ENCODE results near the gene ARMC3.
A peak's percentile ranks its signal among the peaks of the same experiment; 100 is the strongest.
"Not testable (repeated sequence)": the region's sequence is repeated elsewhere in the genome, so short reads cannot be mapped to it uniquely, and the experiment has no call there.

ARMC3 gene

DNA sequence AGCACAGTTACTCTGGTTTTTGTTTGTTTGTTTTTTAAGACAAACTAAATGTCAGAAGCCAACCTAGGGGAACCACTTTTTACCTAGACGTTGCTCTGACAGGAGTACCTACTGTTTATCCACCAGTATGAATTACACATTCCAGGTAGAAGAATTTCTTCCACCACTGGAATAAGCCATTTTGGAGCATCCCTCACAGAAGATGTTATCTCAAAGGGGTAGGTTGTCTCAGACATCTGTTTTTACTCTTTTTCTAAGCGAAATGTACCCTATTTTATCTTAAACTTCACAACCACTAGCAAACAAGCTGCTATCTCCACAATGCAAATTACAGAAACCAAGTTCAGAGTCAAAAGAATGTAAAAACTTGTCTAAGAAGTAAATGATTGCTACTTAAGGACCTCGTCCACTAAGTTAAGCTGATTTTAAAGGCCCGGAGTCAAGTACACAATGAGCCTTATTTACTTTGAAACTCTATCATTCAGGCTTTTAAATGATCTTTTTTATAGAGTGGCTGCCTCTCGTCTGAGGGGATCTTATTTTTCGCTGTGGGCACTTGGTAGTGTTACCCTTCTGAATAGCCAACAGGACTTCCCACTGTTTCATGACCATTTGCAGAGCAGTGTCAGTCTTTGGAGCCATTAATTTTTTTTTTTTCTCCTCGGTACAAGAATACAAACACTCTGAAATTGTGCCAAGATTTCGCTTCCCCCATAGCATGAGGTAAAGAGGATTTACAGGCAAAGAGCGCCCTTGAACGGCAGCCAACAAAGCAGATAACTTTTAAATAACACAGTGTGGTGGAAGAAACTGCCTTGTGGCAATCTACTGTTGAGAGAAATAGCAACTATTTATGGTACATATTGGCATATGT, 15.7 kb upstream of the ARMC3 start:
- DNase-seq (ENCODE audit: low read depth) = peak; percentile 88
- TF ChIP-seq, protein P1, sequence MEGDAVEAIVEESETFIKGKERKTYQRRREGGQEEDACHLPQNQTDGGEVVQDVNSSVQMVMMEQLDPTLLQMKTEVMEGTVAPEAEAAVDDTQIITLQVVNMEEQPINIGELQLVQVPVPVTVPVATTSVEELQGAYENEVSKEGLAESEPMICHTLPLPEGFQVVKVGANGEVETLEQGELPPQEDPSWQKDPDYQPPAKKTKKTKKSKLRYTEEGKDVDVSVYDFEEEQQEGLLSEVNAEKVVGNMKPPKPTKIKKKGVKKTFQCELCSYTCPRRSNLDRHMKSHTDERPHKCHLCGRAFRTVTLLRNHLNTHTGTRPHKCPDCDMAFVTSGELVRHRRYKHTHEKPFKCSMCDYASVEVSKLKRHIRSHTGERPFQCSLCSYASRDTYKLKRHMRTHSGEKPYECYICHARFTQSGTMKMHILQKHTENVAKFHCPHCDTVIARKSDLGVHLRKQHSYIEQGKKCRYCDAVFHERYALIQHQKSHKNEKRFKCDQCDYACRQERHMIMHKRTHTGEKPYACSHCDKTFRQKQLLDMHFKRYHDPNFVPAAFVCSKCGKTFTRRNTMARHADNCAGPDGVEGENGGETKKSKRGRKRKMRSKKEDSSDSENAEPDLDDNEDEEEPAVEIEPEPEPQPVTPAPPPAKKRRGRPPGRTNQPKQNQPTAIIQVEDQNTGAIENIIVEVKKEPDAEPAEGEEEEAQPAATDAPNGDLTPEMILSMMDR (conservative IDR thresholded peaks at IDR 0.05; ENCODE audit: low read depth, low read length) = peak; percentile 6
- H3K4me3 ChIP-seq (ENCODE audit: low read depth, low read length) = no peak overlapping the region

GRCh38 chr10:22912763-22913384, 15.0 kb upstream of the ARMC3 start:
- TF ChIP-seq, protein P1 (conservative IDR thresholded peaks at IDR 0.05; ENCODE audit: low read depth, low read length) = no peak
- no peak overlapping the region for H3K4me3 ChIP-seq (ENCODE audit: low read depth, low read length)
- DNase-seq (ENCODE audit: low read depth) = no peak

GRCh38 chr10:22913474-22914092, 14.3 kb upstream of the ARMC3 start:
- no peak for DNase-seq (ENCODE audit: low read depth)
- TF ChIP-seq, protein P1 (conservative IDR thresholded peaks at IDR 0.05; ENCODE audit: low read depth, low read length) = no peak
- no peak overlapping the region for H3K4me3 ChIP-seq (ENCODE audit: low read depth, low read length)

GRCh38 chr10:22915314-22915713, 12.5 kb upstream of the ARMC3 start:
- no peak for DNase-seq (ENCODE audit: low read depth)
- TF ChIP-seq, protein P1 (conservative IDR thresholded peaks at IDR 0.05; ENCODE audit: low read depth, low read length) = no peak
- H3K4me3 ChIP-seq (ENCODE audit: low read depth, low read length) = no peak overlapping the region

DNA sequence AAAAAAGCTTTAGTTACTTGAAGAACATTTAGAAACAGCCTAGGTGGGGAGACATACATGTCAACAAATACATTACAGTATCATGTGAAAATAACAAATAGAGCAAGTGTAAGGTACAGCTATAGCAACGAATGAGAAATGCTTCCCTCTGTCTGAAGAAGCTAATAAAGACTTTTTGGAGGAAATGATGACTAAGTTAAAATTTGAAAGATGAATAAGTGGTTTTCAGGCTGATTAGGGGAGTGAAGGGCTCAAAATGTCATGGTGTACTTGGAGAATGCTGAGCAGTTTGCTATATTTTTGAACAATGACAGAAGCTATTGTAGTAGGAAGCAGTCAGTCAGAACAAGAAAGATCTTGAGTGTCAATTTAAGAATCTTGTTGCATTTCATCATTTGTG, 2.8 kb upstream of the ARMC3 start:
- TF ChIP-seq, protein P1 (conservative IDR thresholded peaks at IDR 0.05; ENCODE audit: low read depth, low read length) = no peak
- no peak for DNase-seq (ENCODE audit: low read depth)
- no peak overlapping the region for H3K4me3 ChIP-seq (ENCODE audit: low read depth, low read length)

DNA sequence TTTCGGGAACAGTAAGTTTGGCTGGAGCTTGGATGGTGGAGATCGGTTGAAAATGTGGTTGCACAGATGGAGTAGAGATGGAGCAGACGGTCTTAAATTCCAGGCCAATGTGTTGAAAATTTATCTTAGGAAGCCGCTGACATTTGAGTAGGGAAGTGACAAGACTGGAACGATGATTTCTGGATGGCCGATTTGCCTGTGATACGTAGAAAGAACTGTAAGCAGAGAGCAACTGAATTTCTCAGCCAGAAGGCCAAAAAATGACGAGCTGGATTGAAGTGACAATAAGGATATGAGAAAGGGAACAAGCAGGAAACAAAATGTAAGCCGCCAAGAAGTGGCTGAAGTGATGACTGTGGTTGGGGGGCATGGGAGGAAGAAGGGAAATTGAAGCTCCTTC, 687 bp upstream of the ARMC3 start:
- TF ChIP-seq, protein P1 (conservative IDR thresholded peaks at IDR 0.05; ENCODE audit: low read depth, low read length) = no peak
- no peak overlapping the region for H3K4me3 ChIP-seq (ENCODE audit: low read depth, low read length)
- DNase-seq (ENCODE audit: low read depth) = no peak

DNA sequence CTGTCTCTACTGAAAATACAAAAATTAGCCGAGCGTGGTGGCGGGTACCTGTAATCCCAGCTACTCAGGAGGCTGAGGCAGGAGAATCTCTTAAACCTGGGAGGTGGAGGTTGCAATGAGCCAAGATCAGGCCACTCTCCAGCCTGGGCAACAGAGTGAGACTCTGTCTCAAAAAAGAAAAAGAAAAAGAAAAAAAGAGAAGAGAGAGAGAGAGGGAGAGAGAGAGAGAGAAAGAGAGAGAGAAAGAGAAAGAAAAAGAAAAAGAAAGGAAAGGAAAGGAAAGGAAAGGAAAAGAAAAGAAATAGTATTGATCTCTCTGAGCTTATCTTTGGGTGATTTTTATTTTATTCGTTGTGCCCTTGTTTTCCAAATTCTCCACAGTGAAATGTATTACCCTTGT, 1.2 kb downstream of the ARMC3 start:
- not testable (repeated sequence) for DNase-seq (ENCODE audit: low read depth); H3K4me3 ChIP-seq (ENCODE audit: low read depth, low read length)

Measured in choroid plexus epithelial cell (primary cell).